Transverse colon (tissue), 4 donors: Measurements from ENCODE around the gene PTPRR. TPM values are rescaled to one million over a fixed set of nuclear protein-coding genes. Genes with fewer than 3 reads are reported as not detected.

Source experiments
- DNase-seq: peaks from one replicate; pipeline ENCODE4 v3.0.0-alpha.2; 2019
- H3K27ac ChIP-seq, 4 donors: fragments of 200-600 bp; sonication (generic); 2 replicates each; pipeline ENCODE4 v1.5.1; 2016 to 2018; ENCODE audit warnings: inconsistent platforms in 4 of 4
- H3K27me3 ChIP-seq: fragments of 200-600 bp; sonication (generic); 2 replicates; pipeline ENCODE4 v1.5.1; 2017; ENCODE audit warnings: inconsistent platforms
- H3K36me3 ChIP-seq, 4 donors: fragments of 200-600 bp; sonication (generic); 2 replicates each; pipeline ENCODE4 v1.5.1; 2017 to 2019; ENCODE audit warnings: inconsistent platforms in 4 of 4
- H3K4me1 ChIP-seq, 4 donors: fragments of 200-600 bp; sonication (generic); 2 replicates each; pipeline ENCODE4 v1.5.1; 2017 to 2020; ENCODE audit warnings: inconsistent platforms in 4 of 4
- H3K4me3 ChIP-seq, 4 donors: fragments of 200-600 bp; sonication (generic); 1 replicate in 1 of 4; 2 replicates in 3 of 4; pipeline versions ENCODE4 v1.5.1 to v1.6.1; 2017 to 2019; ENCODE audit warnings: inconsistent platforms in 4 of 4
- H3K9me3 ChIP-seq, 2 donors: fragments of 200-600 bp; sonication (generic); 2 replicates each; pipeline ENCODE4 v1.5.1; 2017 to 2019; ENCODE audit warnings: inconsistent platforms in 2 of 2
- EP300 ChIP-seq: sonication (generic); formaldehyde crosslinking; IDR thresholded peaks from one replicate; pipeline ENCODE4 v1.6.1; 2017; ENCODE audit warnings: antibody characterized with exemption, low read depth
- POLR2A ChIP-seq: fragments of 450-650 bp; IDR thresholded peaks from one replicate; pipeline ENCODE4 v1.6.1; 2016; ENCODE audit warnings: antibody characterized with exemption, mild to moderate bottlenecking, moderate library complexity
- POLR2AphosphoS5 ChIP-seq, 3 donors: sonication (generic); formaldehyde crosslinking; IDR thresholded peaks; one replicate each; pipeline ENCODE4 v1.6.1; 2016; ENCODE audit warnings: antibody characterized with exemption in 3 of 3
- WGBS, 2 donors: methylation state at CpG; one replicate each; pipeline ENCODE4 v1.1.5; 2018; ENCODE audit warnings: low coverage in 1 of 2; 5-methylcytosine and 5-hydroxymethylcytosine counted together
- in situ Hi-C, 4 donors: fragments of 200-750 bp; cut with MboI; loops; one replicate each; pipeline versions ENCODE4 v1.15.0 to v1.15.1; 2017; ENCODE audit warnings: low sequenced_read_pairs in 3 of 4, low pct_ligation_motif_present in 1 of 4, low pct_unique_long_range_greater_than_20kb in 1 of 4
- intact Hi-C: fragments of 100-400 bp; cut with DNase I; formaldehyde crosslinking; loops from one replicate; pipeline ENCODE4 v1.15.1; 2023; ENCODE audit warnings: low total_unique reads
- total RNA-seq, 4 donors: library from RNA; depleted of rRNA; stranded (reverse); fragments of >200 nt; gene quantifications; one replicate each; pipeline ENCODE4 v1.1.0, GENCODE V29; 2016
- TF ChIP-seq, protein P1 (sequence below), 5 experiments: fragments of 200-600 bp in 3 of 5; fragments of 450-650 bp in 2 of 5; sonication (generic) in 3 of 5; IDR thresholded peaks; 1 replicate in 2 of 5; 2 replicates in 3 of 5; pipeline ENCODE4 v1.5.1; 2016 to 2017; ENCODE audit warnings: antibody characterized with exemption in 5 of 5, inconsistent platforms in 3 of 5, mild to moderate bottlenecking in 2 of 5, moderate library complexity in 1 of 5

The PTPRR gene
- total RNA-seq, 4 donors from 2014 or later: 13.2 to 50.9 (median 31.4) TPM; not detected in 1

- Histone ChIP-seq H3K4me3 (no peak overlapping the region), H3K4me1 (peaks cover 0 to 11% (median 0%) of the 10 kb centered on the region in 4 donors), H3K9me3 (no peaks in the 10 kb centered on the region), H3K36me3 (no peaks in the 10 kb centered on the region), H3K27ac (no peak overlapping the region), H3K27me3 (peaks cover 5% of the 10 kb centered on the region)
- TF ChIP-seq POLR2AphosphoS5 (IDR thresholded peaks at IDR 0.05) (no peak), POLR2A (no peak), EP300 (no peak)
- TF ChIP-seq, protein P1, sequence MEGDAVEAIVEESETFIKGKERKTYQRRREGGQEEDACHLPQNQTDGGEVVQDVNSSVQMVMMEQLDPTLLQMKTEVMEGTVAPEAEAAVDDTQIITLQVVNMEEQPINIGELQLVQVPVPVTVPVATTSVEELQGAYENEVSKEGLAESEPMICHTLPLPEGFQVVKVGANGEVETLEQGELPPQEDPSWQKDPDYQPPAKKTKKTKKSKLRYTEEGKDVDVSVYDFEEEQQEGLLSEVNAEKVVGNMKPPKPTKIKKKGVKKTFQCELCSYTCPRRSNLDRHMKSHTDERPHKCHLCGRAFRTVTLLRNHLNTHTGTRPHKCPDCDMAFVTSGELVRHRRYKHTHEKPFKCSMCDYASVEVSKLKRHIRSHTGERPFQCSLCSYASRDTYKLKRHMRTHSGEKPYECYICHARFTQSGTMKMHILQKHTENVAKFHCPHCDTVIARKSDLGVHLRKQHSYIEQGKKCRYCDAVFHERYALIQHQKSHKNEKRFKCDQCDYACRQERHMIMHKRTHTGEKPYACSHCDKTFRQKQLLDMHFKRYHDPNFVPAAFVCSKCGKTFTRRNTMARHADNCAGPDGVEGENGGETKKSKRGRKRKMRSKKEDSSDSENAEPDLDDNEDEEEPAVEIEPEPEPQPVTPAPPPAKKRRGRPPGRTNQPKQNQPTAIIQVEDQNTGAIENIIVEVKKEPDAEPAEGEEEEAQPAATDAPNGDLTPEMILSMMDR (IDR thresholded peaks at IDR 0.05): no peak
- DNase-seq: no peak
- in situ Hi-C loops: no loop called here
- WGBS, 2 donors: 50 to 71% methylated on average over 4 to 5 of the region's 5 CpGs
- intact Hi-C loops: no loop called here
Measured at GRCh38 chr12:70615174-70615866, 305.2 kb downstream of the PTPRR start.

DNA sequence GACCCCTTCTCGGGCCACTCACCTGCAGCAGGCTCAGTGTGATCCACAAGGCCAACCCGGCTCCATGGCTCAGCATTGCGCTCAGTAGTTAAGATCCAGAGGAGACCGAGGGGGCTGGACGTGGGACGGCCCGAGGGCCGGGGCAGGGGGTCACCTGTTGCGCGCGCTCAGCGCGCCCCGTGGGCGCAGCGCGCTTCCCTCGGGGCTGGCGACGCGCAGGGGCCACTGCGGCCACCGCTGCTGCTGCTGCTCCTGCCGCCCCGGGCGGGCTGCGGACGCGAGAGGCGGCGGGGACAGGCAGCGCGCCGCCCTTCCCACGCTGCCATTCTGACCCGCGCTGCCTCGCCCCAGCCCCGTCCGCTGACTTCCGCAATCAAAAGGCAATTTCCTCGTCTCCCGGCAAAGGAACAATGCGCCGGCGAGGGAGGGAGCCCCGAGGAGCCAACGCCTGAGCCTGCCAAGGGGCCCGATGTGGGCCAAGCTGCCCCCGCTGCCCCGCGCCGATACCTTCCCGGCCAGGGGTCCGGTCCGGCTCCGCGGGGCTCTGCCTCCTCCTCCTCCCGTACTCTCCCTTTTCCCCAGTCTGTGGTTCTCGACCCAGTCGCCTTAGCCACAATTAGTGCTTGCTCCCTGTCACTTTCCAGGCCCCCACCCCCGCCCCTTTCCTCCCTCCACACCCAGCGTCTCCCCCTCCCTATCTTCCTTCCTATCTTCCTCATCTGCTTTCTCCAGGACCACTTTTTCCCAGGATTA, 310.6 kb downstream of the PTPRR start:
- WGBS, 2 donors: 0 to 2% methylated on average over 3 to 40 of the region's 63 CpGs
- in situ Hi-C loops (no loop called here), intact Hi-C loops (no loop called here)
- Histone ChIP-seq H3K4me1 (peaks cover 0 to 22% (median 2%) of the 10 kb centered on the region in 4 donors), H3K27ac (peak overlapping the region; percentile 40 to 88 (median 78)), H3K4me3 (peak overlapping the region; percentile 12 to 72 (median 60)), H3K27me3 (peaks cover 23% of the 10 kb centered on the region), H3K36me3 (no peaks in the 10 kb centered on the region), H3K9me3 (no peaks in the 10 kb centered on the region)
- peak; percentile 74 for DNase-seq
- TF ChIP-seq EP300 (no peak), POLR2AphosphoS5 (IDR thresholded peaks at IDR 0.05) (peak; percentile 18 to 51 (median 32)), POLR2A (peak; percentile 55)
- TF ChIP-seq, protein P1 (IDR thresholded peaks at IDR 0.05): no peak

- 85% methylated on average over 2 of the region's 2 CpGs; no CpG with 5 or more reads in 1 of the 2 donors for WGBS, 2 donors
- DNase-seq: no peak
- Histone ChIP-seq H3K27me3 (peaks cover 23% of the 10 kb centered on the region), H3K9me3 (no peaks in the 10 kb centered on the region), H3K36me3 (no peaks in the 10 kb centered on the region), H3K27ac (peak overlapping the region; percentile 40 to 88 (median 78)), H3K4me1 (peaks cover 0 to 22% (median 2%) of the 10 kb centered on the region in 4 donors), H3K4me3 (peak overlapping the region in 3 of 4 donors; percentile 57 to 72 (median 63))
- TF ChIP-seq EP300 (no peak), POLR2A (no peak), POLR2AphosphoS5 (IDR thresholded peaks at IDR 0.05) (no peak)
- TF ChIP-seq, protein P1 (IDR thresholded peaks at IDR 0.05): no peak
- in situ Hi-C loops: no loop called here
- intact Hi-C loops: no loop called here
Measured at GRCh38 chr12:70609203-70609602, 311.3 kb downstream of the PTPRR start.

GRCh38 chr12:70608184-70608583, 312.4 kb downstream of the PTPRR start:
- 75 to 78% methylated on average over 1 of the region's 1 CpG for WGBS, 2 donors

More at GRCh38 chr12:70608184-70608583, 312.4 kb downstream of the PTPRR start:
- DNase-seq: no peak
- H3K27me3 ChIP-seq: peaks cover 23% of the 10 kb centered on the region
- intact Hi-C loops (no loop called here), in situ Hi-C loops (no loop called here)
- H3K4me3 ChIP-seq: no peak overlapping the region
- no peaks in the 10 kb centered on the region for H3K36me3 ChIP-seq
- H3K27ac ChIP-seq: no peak overlapping the region
- TF ChIP-seq, protein P1 (IDR thresholded peaks at IDR 0.05): no peak
- TF ChIP-seq POLR2A (no peak), POLR2AphosphoS5 (IDR thresholded peaks at IDR 0.05) (no peak), EP300 (no peak)
- peaks cover 0 to 22% (median 2%) of the 10 kb centered on the region in 4 donors for H3K4me1 ChIP-seq
- no peaks in the 10 kb centered on the region for H3K9me3 ChIP-seq
